Measurements from ENCODE around the gene RBFOX1. TPM values are rescaled to one million over a fixed set of nuclear protein-coding genes. Genes with fewer than 3 reads are reported as not detected.

RBFOX1 gene
- total RNA-seq, 1 experiment from 2014 or later = not detected

GRCh38 chr16:7325834-7326233, 6.8 kb upstream of the RBFOX1 start:
- in situ Hi-C loops (cut with HindIII; ENCODE audit: low pct_unique_long_range_greater_than_20kb, low sequenced_read_pairs) = no loop called here
- DNase-seq (ENCODE audit: low read depth, low spot score) = no peak

GRCh38 chr16:7330709-7331108, 1.9 kb upstream of the RBFOX1 start:
- in situ Hi-C loops (cut with HindIII; ENCODE audit: low pct_unique_long_range_greater_than_20kb, low sequenced_read_pairs) = no loop called here
- no peak for DNase-seq (ENCODE audit: low read depth, low spot score)

GRCh38 chr16:7331997-7332396, 648 bp upstream of the RBFOX1 start:
- no peak for DNase-seq (ENCODE audit: low read depth, low spot score)

GRCh38 chr16:7333180-7333725, 608 bp downstream of the RBFOX1 start:
- no peak for DNase-seq (ENCODE audit: low read depth, low spot score)
- in situ Hi-C loops (cut with HindIII; ENCODE audit: low pct_unique_long_range_greater_than_20kb, low sequenced_read_pairs) = no loop called here

More at GRCh38 chr16:7331997-7332396, 648 bp upstream of the RBFOX1 start:
- in situ Hi-C loops (cut with HindIII; ENCODE audit: low pct_unique_long_range_greater_than_20kb, low sequenced_read_pairs) = no loop called here

- no peak for DNase-seq (ENCODE audit: low read depth, low spot score)
- in situ Hi-C loops (cut with HindIII; ENCODE audit: low pct_unique_long_range_greater_than_20kb, low sequenced_read_pairs) = no loop called here
Measured at GRCh38 chr16:7334801-7335560, 2.3 kb downstream of the RBFOX1 start.

- no peak for DNase-seq (ENCODE audit: low read depth, low spot score)
- in situ Hi-C loops (cut with HindIII; ENCODE audit: low pct_unique_long_range_greater_than_20kb, low sequenced_read_pairs) = no loop called here
Measured at GRCh38 chr16:7335991-7336634, 3.5 kb downstream of the RBFOX1 start.

GRCh38 chr16:7336742-7337141, 4.1 kb downstream of the RBFOX1 start:
- in situ Hi-C loops (cut with HindIII; ENCODE audit: low pct_unique_long_range_greater_than_20kb, low sequenced_read_pairs) = no loop called here
- no peak for DNase-seq (ENCODE audit: low read depth, low spot score)

GRCh38 chr16:7338826-7339225, 6.2 kb downstream of the RBFOX1 start:
- in situ Hi-C loops (cut with HindIII; ENCODE audit: low pct_unique_long_range_greater_than_20kb, low sequenced_read_pairs) = no loop called here

GRCh38 chr16:7339700-7340099, 7.1 kb downstream of the RBFOX1 start:
- in situ Hi-C loops (cut with HindIII; ENCODE audit: low pct_unique_long_range_greater_than_20kb, low sequenced_read_pairs) = no loop called here
- DNase-seq (ENCODE audit: low read depth, low spot score) = no peak

More at GRCh38 chr16:7338826-7339225, 6.2 kb downstream of the RBFOX1 start:
- no peak for DNase-seq (ENCODE audit: low read depth, low spot score)

- in situ Hi-C loops (cut with HindIII; ENCODE audit: low pct_unique_long_range_greater_than_20kb, low sequenced_read_pairs) = no loop called here
Measured at GRCh38 chr16:7340938-7341337, 8.3 kb downstream of the RBFOX1 start.

GRCh38 chr16:7342598-7342997, 10.0 kb downstream of the RBFOX1 start:
- in situ Hi-C loops (cut with HindIII; ENCODE audit: low pct_unique_long_range_greater_than_20kb, low sequenced_read_pairs) = no loop called here
- DNase-seq (ENCODE audit: low read depth, low spot score) = no peak

More at GRCh38 chr16:7340938-7341337, 8.3 kb downstream of the RBFOX1 start:
- no peak for DNase-seq (ENCODE audit: low read depth, low spot score)

GRCh38 chr16:7343243-7343642, 10.6 kb downstream of the RBFOX1 start:
- DNase-seq (ENCODE audit: low read depth, low spot score) = no peak
- in situ Hi-C loops (cut with HindIII; ENCODE audit: low pct_unique_long_range_greater_than_20kb, low sequenced_read_pairs) = no loop called here

GRCh38 chr16:7344830-7345780, 12.5 kb downstream of the RBFOX1 start:
- in situ Hi-C loops (cut with HindIII; ENCODE audit: low pct_unique_long_range_greater_than_20kb, low sequenced_read_pairs) = no loop called here
- no peak for DNase-seq (ENCODE audit: low read depth, low spot score)

- DNase-seq (ENCODE audit: low read depth, low spot score) = no peak
- in situ Hi-C loops (cut with HindIII; ENCODE audit: low pct_unique_long_range_greater_than_20kb, low sequenced_read_pairs) = no loop called here
Measured at GRCh38 chr16:7350806-7351205, 18.2 kb downstream of the RBFOX1 start.

- DNase-seq (ENCODE audit: low read depth, low spot score) = no peak
- in situ Hi-C loops (cut with HindIII; ENCODE audit: low pct_unique_long_range_greater_than_20kb, low sequenced_read_pairs) = no loop called here
Measured at GRCh38 chr16:7351610-7352510, 19.2 kb downstream of the RBFOX1 start.

- DNase-seq (ENCODE audit: low read depth, low spot score) = no peak
Measured at GRCh38 chr16:7355758-7356157, 23.1 kb downstream of the RBFOX1 start.

More at GRCh38 chr16:7355758-7356157, 23.1 kb downstream of the RBFOX1 start:
- in situ Hi-C loops (cut with HindIII; ENCODE audit: low pct_unique_long_range_greater_than_20kb, low sequenced_read_pairs) = no loop called here

Data from SK-MEL-5 (cell line).